Testis (tissue), 3 donors: ENCODE measurements around the gene DYNC2LI1. TPM values are rescaled to one million over a fixed set of nuclear protein-coding genes. Genes with fewer than 3 reads are reported as not detected.

ENCODE experiments used
- DNase-seq: peaks from one replicate; pipeline ENCODE4 v3.0.0-alpha.2; 2019
- H3K27ac ChIP-seq, 2 donors: fragments of 200-600 bp; sonication (generic); one replicate each; pipeline ENCODE4 v1.5.1; 2019
- H3K27me3 ChIP-seq: fragments of 200-600 bp; sonication (generic); one replicate; pipeline ENCODE4 v1.5.1; 2019
- H3K36me3 ChIP-seq: fragments of 200-600 bp; sonication (generic); one replicate; pipeline ENCODE4 v1.5.1; 2017; ENCODE audit warnings: low read depth; ENCODE audit errors: missing control alignments
- H3K4me1 ChIP-seq: fragments of 200-600 bp; sonication (generic); one replicate; pipeline ENCODE4 v1.5.1; 2019
- H3K4me3 ChIP-seq, 2 donors: fragments of 200-600 bp; sonication (generic); one replicate each; pipeline ENCODE4 v1.5.1; 2017 to 2019
- H3K9me3 ChIP-seq: fragments of 200-600 bp; sonication (generic); one replicate; pipeline ENCODE4 v1.5.1; 2017
- POLR2A ChIP-seq: fragments of 450-650 bp; IDR thresholded peaks from one replicate; pipeline ENCODE4 v1.6.1; 2017; ENCODE audit warnings: antibody characterized with exemption, mild to moderate bottlenecking, moderate library complexity
- WGBS, 2 donors: methylation state at CpG; one replicate each; pipeline ENCODE4 v1.1.5; 2018; 5-methylcytosine and 5-hydroxymethylcytosine counted together
- intact Hi-C: fragments of 100-400 bp; cut with DNase I; formaldehyde crosslinking; loops from one replicate; pipeline ENCODE4 v1.15.1; 2023; ENCODE audit warnings: low total_unique reads
- polyA plus RNA-seq: library from polyadenylated mRNA; stranded (reverse); fragments of 350-450 nt; fragmentation: Illumina TruSeq; extraction: RNeasy Lipid Tissue Mini Kit (QIAGEN cat#74804); gene quantifications from one replicate; pipeline ENCODE4 v1.2.3, GENCODE V29; 2014; ENCODE audit warnings: low read depth, low replicate concordance; ENCODE audit not compliant: insufficient read depth
- total RNA-seq, 2 donors: library from RNA; depleted of rRNA; stranded (reverse); fragments of >200 nt; gene quantifications; one replicate each; pipeline ENCODE4 v1.2.3, GENCODE V29; 2016
- TF ChIP-seq, protein P1 (sequence below), 3 experiments: fragments of 450-650 bp in 2 of 3; fragments of 200-600 bp in 1 of 3; sonication (generic) in 1 of 3; IDR thresholded peaks; one replicate each; pipeline ENCODE4 v1.5.1; 2016 to 2019; ENCODE audit warnings: antibody characterized with exemption in 3 of 3, mild to moderate bottlenecking in 2 of 3, moderate library complexity in 1 of 3

The DYNC2LI1 gene
- total and polyA plus RNA-seq, 3 donors from 2014 or later, result 48.8 to 66.8 (median 60.4) TPM

GRCh38 chr2:43837831-43838559 lies 64.2 kb downstream of the DYNC2LI1 start:
- intact Hi-C loops, result no loop called here
- 96% methylated on average over 19 to 21 of the region's 21 CpGs for WGBS, 2 donors

DNA sequence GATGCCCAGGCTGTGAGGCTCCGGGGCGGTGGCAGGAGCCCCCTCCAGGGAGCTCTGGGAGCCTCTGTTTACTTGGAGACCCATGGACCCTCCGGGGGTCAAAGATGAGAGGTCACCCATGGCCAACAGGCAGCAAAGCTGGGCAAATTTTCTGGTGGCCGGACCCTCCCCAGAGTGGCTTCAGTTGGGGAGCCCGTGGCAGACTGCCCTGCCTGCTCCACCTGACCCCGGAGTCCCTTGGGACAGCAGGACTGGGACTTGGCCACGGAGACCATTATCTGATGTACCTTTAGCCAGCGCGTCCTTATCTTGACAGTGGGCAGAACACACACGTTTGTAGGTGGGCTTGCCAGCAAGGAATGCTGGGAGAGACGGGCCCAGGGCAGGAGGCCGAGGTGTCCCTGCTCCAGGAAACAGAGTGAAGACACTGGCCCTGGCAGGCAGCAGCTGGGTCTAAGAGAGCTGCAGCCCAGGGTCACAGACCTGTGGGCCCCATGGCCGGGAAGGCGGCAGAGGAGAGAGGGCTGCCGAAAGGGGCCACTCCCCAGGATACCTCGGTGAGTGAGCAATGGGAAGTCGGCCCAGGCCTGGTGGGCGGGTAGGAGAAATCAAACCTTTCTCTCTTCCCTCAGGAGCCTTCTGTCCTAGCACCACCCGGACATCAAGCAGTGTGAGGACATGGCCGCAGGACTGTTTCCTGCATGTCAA lies 64.9 kb downstream of the DYNC2LI1 start, which contains the start of the genes ABCG5 and ABCG8:
ABCG5 (minus strand) TSS at position 280 of the 708 bp plus-strand sequence; CDS start at position 120, 160 bp downstream.
ABCG8 (plus strand) TSS at position 412 of the 708 bp plus-strand sequence; CDS start at position 495, 83 bp downstream.
- H3K27ac ChIP-seq, result no peak within 1 kb of the TSS
- WGBS, 2 donors, result 85 to 87% methylated on average over 11 to 20 of the region's 20 CpGs
- H3K27me3 ChIP-seq, result no peaks in the 10 kb centered on the region
- DNase-seq, result no peak
- no peak within 1 kb of the TSS for H3K4me3 ChIP-seq
- H3K9me3 ChIP-seq, result no peaks in the 10 kb centered on the region
- H3K36me3 ChIP-seq, result no peaks in the 10 kb centered on the region
- H3K4me1 ChIP-seq, result no peaks in the 10 kb centered on the region
- TF ChIP-seq, protein P1, sequence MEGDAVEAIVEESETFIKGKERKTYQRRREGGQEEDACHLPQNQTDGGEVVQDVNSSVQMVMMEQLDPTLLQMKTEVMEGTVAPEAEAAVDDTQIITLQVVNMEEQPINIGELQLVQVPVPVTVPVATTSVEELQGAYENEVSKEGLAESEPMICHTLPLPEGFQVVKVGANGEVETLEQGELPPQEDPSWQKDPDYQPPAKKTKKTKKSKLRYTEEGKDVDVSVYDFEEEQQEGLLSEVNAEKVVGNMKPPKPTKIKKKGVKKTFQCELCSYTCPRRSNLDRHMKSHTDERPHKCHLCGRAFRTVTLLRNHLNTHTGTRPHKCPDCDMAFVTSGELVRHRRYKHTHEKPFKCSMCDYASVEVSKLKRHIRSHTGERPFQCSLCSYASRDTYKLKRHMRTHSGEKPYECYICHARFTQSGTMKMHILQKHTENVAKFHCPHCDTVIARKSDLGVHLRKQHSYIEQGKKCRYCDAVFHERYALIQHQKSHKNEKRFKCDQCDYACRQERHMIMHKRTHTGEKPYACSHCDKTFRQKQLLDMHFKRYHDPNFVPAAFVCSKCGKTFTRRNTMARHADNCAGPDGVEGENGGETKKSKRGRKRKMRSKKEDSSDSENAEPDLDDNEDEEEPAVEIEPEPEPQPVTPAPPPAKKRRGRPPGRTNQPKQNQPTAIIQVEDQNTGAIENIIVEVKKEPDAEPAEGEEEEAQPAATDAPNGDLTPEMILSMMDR (IDR thresholded peaks at IDR 0.05), result no peak
- no peak for TF ChIP-seq POLR2A
- intact Hi-C loops, result no loop called here

More at GRCh38 chr2:43837831-43838559, 64.2 kb downstream of the DYNC2LI1 start:
- H3K36me3 ChIP-seq, result no peaks in the 10 kb centered on the region
- no peaks in the 10 kb centered on the region for H3K9me3 ChIP-seq
- DNase-seq, result no peak
- no peak for TF ChIP-seq POLR2A
- TF ChIP-seq, protein P1 (IDR thresholded peaks at IDR 0.05), result no peak
- no peaks in the 10 kb centered on the region for H3K4me1 ChIP-seq
- H3K27me3 ChIP-seq, result no peaks in the 10 kb centered on the region
- H3K4me3 ChIP-seq, result no peak overlapping the region
- no peak overlapping the region for H3K27ac ChIP-seq

GRCh38 chr2:43839776-43840564 lies 66.1 kb downstream of the DYNC2LI1 start:
- 90 to 94% methylated on average over 11 to 14 of the region's 14 CpGs for WGBS, 2 donors
- H3K36me3 ChIP-seq, result no peaks in the 10 kb centered on the region
- no peak overlapping the region for H3K27ac ChIP-seq

GRCh38 chr2:43840965-43841364 lies 67.1 kb downstream of the DYNC2LI1 start:
- WGBS, 2 donors, result 46 to 57% methylated on average over 4 to 5 of the region's 5 CpGs
- TF ChIP-seq, protein P1 (IDR thresholded peaks at IDR 0.05), result no peak
- TF ChIP-seq POLR2A, result no peak
- H3K4me3 ChIP-seq, result no peak overlapping the region
- no peak overlapping the region for H3K27ac ChIP-seq
- H3K27me3 ChIP-seq, result no peaks in the 10 kb centered on the region
- intact Hi-C loops, result no loop called here
- no peaks in the 10 kb centered on the region for H3K9me3 ChIP-seq
- H3K36me3 ChIP-seq, result no peaks in the 10 kb centered on the region
- no peaks in the 10 kb centered on the region for H3K4me1 ChIP-seq
- no peak for DNase-seq

More at GRCh38 chr2:43839776-43840564, 66.1 kb downstream of the DYNC2LI1 start:
- Histone ChIP-seq H3K27me3 (no peaks in the 10 kb centered on the region), H3K4me1 (no peaks in the 10 kb centered on the region), H3K9me3 (no peaks in the 10 kb centered on the region), H3K4me3 (no peak overlapping the region)
- no peak for DNase-seq
- intact Hi-C loops, result no loop called here
- TF ChIP-seq, protein P1 (IDR thresholded peaks at IDR 0.05), result no peak
- no peak for TF ChIP-seq POLR2A
